ENCODE data around the gene ERC2.

DNA sequence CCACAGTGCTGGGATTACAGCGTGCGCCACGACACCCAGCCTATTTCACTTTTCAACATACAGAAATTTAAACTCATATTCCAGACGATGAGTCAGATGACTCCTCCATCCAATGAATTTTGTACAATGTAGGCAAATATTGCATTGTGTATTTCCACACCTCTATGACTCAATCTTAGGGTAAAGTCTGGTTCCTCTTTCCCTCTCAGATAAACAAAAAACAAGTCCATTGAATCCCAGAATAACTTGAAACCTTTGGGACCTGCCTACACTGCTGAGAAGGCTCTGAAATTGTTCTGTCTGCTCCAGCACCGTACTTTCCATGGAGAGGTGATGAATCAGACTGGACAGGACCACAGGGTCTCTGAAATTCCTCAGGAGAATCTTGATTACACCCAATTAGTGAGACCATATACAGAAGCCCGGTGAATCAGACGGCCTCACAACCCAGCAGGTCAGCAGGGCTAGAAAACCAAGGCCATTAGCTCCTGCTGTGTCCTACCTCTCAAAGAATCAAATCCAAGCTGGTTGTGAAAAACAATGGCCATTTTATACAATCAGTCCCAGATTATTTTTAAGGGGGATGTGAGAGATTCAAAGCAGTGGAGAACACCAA is 112.6 kb downstream of the ERC2 start:
- TF ChIP-seq CTCF (IDR thresholded peaks at IDR 0.05; ENCODE audit: extremely low read depth in 1 of 2, insufficient read depth in 1 of 2, low read depth in 1 of 2, low read length in 2 of 2) (no peak), EZH2 (IDR thresholded peaks at IDR 0.05; ENCODE audit: borderline replicate concordance, low read depth, low read length, severe bottlenecking) (no peak), POLR2AphosphoS5 (IDR thresholded peaks at IDR 0.05; ENCODE audit: insufficient read depth, low read depth, low read length) (no peak)
